ENCODE results near the gene ZNF385C.
A peak's percentile ranks its signal among the peaks of the same experiment; 100 is the strongest.
"Not testable (repeated sequence)": the region's sequence is repeated elsewhere in the genome, so short reads cannot be mapped to it uniquely, and the experiment has no call there.

Gene ZNF385C

DNA sequence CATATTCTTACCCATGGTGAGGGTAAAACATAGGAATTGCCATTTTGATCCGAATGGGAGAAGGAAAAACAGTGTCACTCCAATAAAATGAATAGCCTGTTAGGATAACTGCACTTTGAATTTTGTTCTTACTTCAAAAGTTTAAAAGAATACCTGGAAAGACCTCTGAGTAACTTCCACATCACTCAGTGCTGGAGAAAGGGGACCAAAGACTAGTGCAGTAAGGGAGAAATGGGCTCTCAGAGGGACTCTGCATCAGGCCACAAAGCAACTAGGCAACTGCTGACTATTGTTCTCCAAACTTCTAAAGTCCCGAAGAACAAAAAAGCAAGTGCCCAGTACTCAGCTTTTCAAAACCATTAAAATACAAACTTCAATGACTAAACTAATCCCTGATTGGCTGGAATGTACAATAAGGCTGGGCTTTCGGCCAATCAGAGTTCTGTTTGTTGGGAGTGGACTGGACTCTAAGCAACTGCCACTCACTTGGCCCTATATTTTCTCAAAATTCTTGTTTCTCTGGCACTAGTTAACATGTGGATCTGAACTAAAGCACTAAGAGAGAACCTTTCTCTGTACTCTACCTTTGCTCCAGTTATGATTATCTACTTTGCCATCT lies 87.3 kb downstream of the ZNF385C start:
- Histone ChIP-seq H3K4me1 (ENCODE audit: low read length) (peaks cover 6% of the 10 kb centered on the region; the same call in 1 of the 2 replicates), H2AFZ (ENCODE audit: low read length) (no peak overlapping the region), H3K27ac (ENCODE audit: low read length) (no peak overlapping the region), H3K9ac (ENCODE audit: low read length) (no peak overlapping the region), H3K36me3 (replicated peaks; ENCODE audit: insufficient read depth, low read length) (no peaks in the 10 kb centered on the region), H3F3A (ENCODE audit: insufficient read depth, low read length) (no peaks in the 10 kb centered on the region), H3K27me3 (replicated peaks; ENCODE audit: insufficient read depth, low read length) (no peaks in the 10 kb centered on the region), H4K20me1 (ENCODE audit: insufficient read depth, low read length) (no peaks in the 10 kb centered on the region), H3K4me3 (ENCODE audit: low read length) (no peak overlapping the region), H3K9me3 (replicated peaks; ENCODE audit: insufficient read depth, low read length) (no peaks in the 10 kb centered on the region), H3K9me2 (replicated peaks; ENCODE audit: insufficient read depth, low read length) (no peaks in the 10 kb centered on the region), H3K79me2 (ENCODE audit: low read length) (peaks cover 98% of the 10 kb centered on the region), H3K4me2 (ENCODE audit: low read depth, low read length) (no peak overlapping the region)
- TF ChIP-seq EZH2phosphoT487 (IDR thresholded peaks at IDR 0.05; ENCODE audit: low read length), result no peak
- TF ChIP-seq EZH2 (optimal IDR thresholded peaks at IDR 0.05; ENCODE audit: low read depth, low read length), result no peak
- TF ChIP-seq, protein P1, sequence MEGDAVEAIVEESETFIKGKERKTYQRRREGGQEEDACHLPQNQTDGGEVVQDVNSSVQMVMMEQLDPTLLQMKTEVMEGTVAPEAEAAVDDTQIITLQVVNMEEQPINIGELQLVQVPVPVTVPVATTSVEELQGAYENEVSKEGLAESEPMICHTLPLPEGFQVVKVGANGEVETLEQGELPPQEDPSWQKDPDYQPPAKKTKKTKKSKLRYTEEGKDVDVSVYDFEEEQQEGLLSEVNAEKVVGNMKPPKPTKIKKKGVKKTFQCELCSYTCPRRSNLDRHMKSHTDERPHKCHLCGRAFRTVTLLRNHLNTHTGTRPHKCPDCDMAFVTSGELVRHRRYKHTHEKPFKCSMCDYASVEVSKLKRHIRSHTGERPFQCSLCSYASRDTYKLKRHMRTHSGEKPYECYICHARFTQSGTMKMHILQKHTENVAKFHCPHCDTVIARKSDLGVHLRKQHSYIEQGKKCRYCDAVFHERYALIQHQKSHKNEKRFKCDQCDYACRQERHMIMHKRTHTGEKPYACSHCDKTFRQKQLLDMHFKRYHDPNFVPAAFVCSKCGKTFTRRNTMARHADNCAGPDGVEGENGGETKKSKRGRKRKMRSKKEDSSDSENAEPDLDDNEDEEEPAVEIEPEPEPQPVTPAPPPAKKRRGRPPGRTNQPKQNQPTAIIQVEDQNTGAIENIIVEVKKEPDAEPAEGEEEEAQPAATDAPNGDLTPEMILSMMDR (IDR thresholded peaks at IDR 0.05; ENCODE audit: low read length), result no peak
- DNase-seq, result no peak

- H3F3A ChIP-seq (ENCODE audit: insufficient read depth, low read length); H3K9ac ChIP-seq (ENCODE audit: low read length); DNase-seq; H3K27ac ChIP-seq (ENCODE audit: low read length); H2AFZ ChIP-seq (ENCODE audit: low read length); H3K4me3 ChIP-seq (ENCODE audit: low read length); H3K4me2 ChIP-seq (ENCODE audit: low read depth, low read length); H3K27me3 ChIP-seq (replicated peaks; ENCODE audit: insufficient read depth, low read length); H3K4me1 ChIP-seq (ENCODE audit: low read length); H4K20me1 ChIP-seq (ENCODE audit: insufficient read depth, low read length); H3K9me3 ChIP-seq (replicated peaks; ENCODE audit: insufficient read depth, low read length); H3K9me2 ChIP-seq (replicated peaks; ENCODE audit: insufficient read depth, low read length); H3K36me3 ChIP-seq (replicated peaks; ENCODE audit: insufficient read depth, low read length): not testable (repeated sequence)
- H3K79me2 ChIP-seq (ENCODE audit: low read length), result peaks cover 98% of the 10 kb centered on the region
Measured at GRCh38 chr17:42010266-42010680, 88.0 kb downstream of the ZNF385C start.

GRCh38 chr17:42009170-42009569 lies 89.1 kb downstream of the ZNF385C start:
- peaks cover 9% of the 10 kb centered on the region; the same call in 1 of the 2 replicates for H4K20me1 ChIP-seq (ENCODE audit: insufficient read depth, low read length)
- H3K27ac ChIP-seq (ENCODE audit: low read length), result no peak overlapping the region
- no peaks in the 10 kb centered on the region for H3K9me3 ChIP-seq (replicated peaks; ENCODE audit: insufficient read depth, low read length)
- H2AFZ ChIP-seq (ENCODE audit: low read length), result no peak overlapping the region
- H3K4me3 ChIP-seq (ENCODE audit: low read length), result no peak overlapping the region
- TF ChIP-seq EZH2phosphoT487 (IDR thresholded peaks at IDR 0.05; ENCODE audit: low read length) (no peak), EZH2 (optimal IDR thresholded peaks at IDR 0.05; ENCODE audit: low read depth, low read length) (no peak)
- TF ChIP-seq, protein P1 (IDR thresholded peaks at IDR 0.05; ENCODE audit: low read length), result peak; percentile 27
- H3K4me2 ChIP-seq (ENCODE audit: low read depth, low read length), result no peak overlapping the region
- peak; percentile 20 for DNase-seq
- no peaks in the 10 kb centered on the region for H3F3A ChIP-seq (ENCODE audit: insufficient read depth, low read length)
- no peaks in the 10 kb centered on the region for H3K27me3 ChIP-seq (replicated peaks; ENCODE audit: insufficient read depth, low read length)
- no peaks in the 10 kb centered on the region for H3K36me3 ChIP-seq (replicated peaks; ENCODE audit: insufficient read depth, low read length)
- H3K4me1 ChIP-seq (ENCODE audit: low read length), result no peaks in the 10 kb centered on the region
- peaks cover 98% of the 10 kb centered on the region for H3K79me2 ChIP-seq (ENCODE audit: low read length)
- H3K9ac ChIP-seq (ENCODE audit: low read length), result no peak overlapping the region
- no peaks in the 10 kb centered on the region for H3K9me2 ChIP-seq (replicated peaks; ENCODE audit: insufficient read depth, low read length)

- Histone ChIP-seq H2AFZ (ENCODE audit: low read length) (no peak overlapping the region), H3K79me2 (ENCODE audit: low read length) (peaks cover 98% of the 10 kb centered on the region), H3K4me1 (ENCODE audit: low read length) (peaks cover 25% of the 10 kb centered on the region), H3K4me2 (ENCODE audit: low read depth, low read length) (no peak overlapping the region), H3K9ac (ENCODE audit: low read length) (no peak overlapping the region), H4K20me1 (ENCODE audit: insufficient read depth, low read length) (peaks cover 9% of the 10 kb centered on the region; the same call in 1 of the 2 replicates), H3F3A (ENCODE audit: insufficient read depth, low read length) (peaks cover 4% of the 10 kb centered on the region; the same call in 1 of the 2 replicates), H3K9me3 (replicated peaks; ENCODE audit: insufficient read depth, low read length) (no peaks in the 10 kb centered on the region), H3K27me3 (replicated peaks; ENCODE audit: insufficient read depth, low read length) (no peaks in the 10 kb centered on the region), H3K36me3 (replicated peaks; ENCODE audit: insufficient read depth, low read length) (0 out of 2 replicates have a peak, but pooled peaks cover 3% of the 10 kb centered on the region), H3K4me3 (ENCODE audit: low read length) (no peak overlapping the region), H3K27ac (ENCODE audit: low read length) (no peak overlapping the region), H3K9me2 (replicated peaks; ENCODE audit: insufficient read depth, low read length) (no peaks in the 10 kb centered on the region)
- TF ChIP-seq, protein P1 (IDR thresholded peaks at IDR 0.05; ENCODE audit: low read length), result no peak
- no peak for TF ChIP-seq EZH2phosphoT487 (IDR thresholded peaks at IDR 0.05; ENCODE audit: low read length)
- no peak for TF ChIP-seq EZH2 (optimal IDR thresholded peaks at IDR 0.05; ENCODE audit: low read depth, low read length)
- no peak for DNase-seq
Measured at GRCh38 chr17:42005166-42005565, 93.1 kb downstream of the ZNF385C start.

Measured in MM.1S (cell line).